ENCODE data around the gene RAPGEF6. TPM values are rescaled to one million over a fixed set of nuclear protein-coding genes. Genes with fewer than 3 reads are reported as not detected.

Gene RAPGEF6
- total RNA-seq (2022; extraction: Qiagen RNA extraction), result 8.1 to 13.2 TPM (median 10.6 TPM) in 5 replicates

GRCh38 chr5:131634996-131635683 lies at the start of gene RAPGEF6:
Gene RAPGEF6 (minus strand): TSS chr5:131635229. CDS start chr5:131635030, 199 bp downstream.

Other genes starting within 250 kb of the RAPGEF6 start
- 10.9 to 13.9 TPM (median 11.7 TPM) in 5 replicates for gene FNIP1, start 161.8 kb upstream of the RAPGEF6 start, total RNA-seq (2022; extraction: Qiagen RNA extraction)

All from A549 treated with Hydrocortisone at 1 μM for 4 hours (cell line).